SH-SY5Y (cell line): ENCODE data around the gene SKP1.

ENCODE experiments used
- GATA2 ChIP-seq: IDR thresholded peaks from 2 replicates; pipeline ENCODE4 v1.6.1; 2011; ENCODE audit warnings: mild to moderate bottlenecking, low read depth, low read length
- GATA3 ChIP-seq: IDR thresholded peaks from 2 replicates; pipeline ENCODE4 v1.6.1; 2011; ENCODE audit warnings: low read depth, mild to moderate bottlenecking, low read length, moderate library complexity

SKP1 gene

GRCh38 chr5:134139891-134140469, 36.8 kb downstream of the SKP1 start:
- TF ChIP-seq GATA2 (no peak), GATA3 (no peak)

DNA sequence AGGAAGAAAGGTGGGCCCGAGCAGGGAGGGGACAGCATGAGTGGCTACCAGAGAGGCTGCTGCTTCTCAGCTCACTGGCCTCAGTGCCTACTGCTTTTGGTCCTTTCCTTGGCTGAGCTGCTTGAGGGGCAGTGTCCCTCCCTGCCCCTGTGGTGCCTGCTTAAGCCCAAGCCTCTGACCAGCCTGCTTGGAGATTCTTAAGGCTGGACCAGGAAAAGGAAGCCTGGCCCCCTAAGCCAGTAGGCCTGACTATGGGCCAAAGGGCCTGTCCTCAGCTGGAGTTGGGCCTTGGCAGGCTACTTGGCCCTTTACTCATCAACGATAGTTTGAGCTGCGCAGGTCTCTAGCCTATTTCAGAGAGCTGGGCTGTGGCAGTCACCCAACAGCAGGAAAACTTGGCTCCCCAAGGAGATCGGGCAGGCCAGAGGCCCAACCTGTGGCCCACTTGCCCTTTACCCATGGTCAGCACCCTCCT, 37.3 kb downstream of the SKP1 start:
- TF ChIP-seq GATA3 = no peak
- no peak for TF ChIP-seq GATA2

GRCh38 chr5:134138416-134139376, 38.1 kb downstream of the SKP1 start:
- TF ChIP-seq GATA3 (no peak), GATA2 (no peak)

- TF ChIP-seq GATA2 (no peak), GATA3 (no peak)
Observed at GRCh38 chr5:134136771-134137170, 40.0 kb downstream of the SKP1 start.

- TF ChIP-seq GATA3 (no peak), GATA2 (no peak)
Observed at GRCh38 chr5:134136221-134136631, 40.5 kb downstream of the SKP1 start.

DNA sequence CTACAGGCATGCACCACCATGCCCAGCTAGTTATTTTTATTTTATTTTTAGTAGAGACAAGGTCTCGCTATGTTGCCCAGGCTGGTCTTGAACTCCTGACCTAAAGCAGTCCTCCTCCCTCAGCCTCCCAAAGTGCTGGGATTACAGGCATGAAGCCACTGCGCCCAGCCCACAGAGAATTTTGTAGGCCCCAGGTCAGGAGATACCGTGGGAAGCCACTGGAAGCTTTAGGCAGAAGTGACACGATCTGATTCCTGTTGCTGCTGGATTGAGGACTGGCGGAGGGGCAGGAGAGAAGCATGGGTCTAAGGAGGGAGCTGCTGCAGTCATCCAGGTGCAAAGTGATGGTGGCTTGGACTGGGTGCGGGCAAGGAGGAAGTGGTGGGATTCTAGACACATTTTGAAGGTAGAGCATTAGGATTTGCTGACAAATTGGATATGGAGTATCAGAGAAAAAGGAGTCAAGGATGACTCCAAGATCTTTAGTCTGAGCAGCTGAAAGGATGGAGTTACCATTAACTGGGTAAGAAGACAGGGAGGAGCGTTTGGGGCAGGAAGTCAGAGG, 41.6 kb downstream of the SKP1 start:
- TF ChIP-seq GATA3 = no peak

DNA sequence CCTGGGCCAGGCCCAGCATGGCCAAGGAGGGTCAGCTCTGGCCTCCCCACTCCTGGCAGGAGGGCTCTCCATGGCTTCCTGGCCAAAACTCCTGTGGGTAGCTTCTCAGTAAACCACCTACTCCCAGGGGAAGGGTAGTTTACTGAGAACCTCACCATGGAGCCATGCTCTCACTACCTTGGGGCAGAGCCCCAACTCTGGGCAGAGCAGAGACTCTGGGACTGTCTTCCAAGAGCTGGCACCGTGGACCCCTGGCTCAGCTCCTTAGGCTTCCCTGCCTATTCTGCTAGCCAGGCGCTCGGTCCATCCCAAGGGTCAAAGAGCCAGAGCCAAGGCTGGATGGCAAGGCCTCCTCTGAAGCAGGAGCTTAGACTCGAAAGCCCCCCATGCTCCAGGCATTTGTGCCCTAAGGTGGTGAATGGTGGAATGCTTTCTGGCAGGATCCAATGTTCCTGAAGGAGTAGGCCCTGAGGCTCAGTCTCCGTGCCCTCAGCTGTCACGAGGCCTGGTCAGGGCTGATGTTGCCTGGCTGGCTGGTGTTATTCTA, 42.7 kb downstream of the SKP1 start:
- TF ChIP-seq GATA2 (no peak), GATA3 (no peak)

- TF ChIP-seq GATA2 (no peak), GATA3 (no peak)
Observed at GRCh38 chr5:134133188-134133994, 43.4 kb downstream of the SKP1 start.

- TF ChIP-seq GATA2 (no peak), GATA3 (no peak)
Observed at GRCh38 chr5:134132372-134133187, 44.2 kb downstream of the SKP1 start.

- TF ChIP-seq GATA3 = no peak
- no peak for TF ChIP-seq GATA2
Observed at GRCh38 chr5:134131578-134132350, 45.0 kb downstream of the SKP1 start.

DNA sequence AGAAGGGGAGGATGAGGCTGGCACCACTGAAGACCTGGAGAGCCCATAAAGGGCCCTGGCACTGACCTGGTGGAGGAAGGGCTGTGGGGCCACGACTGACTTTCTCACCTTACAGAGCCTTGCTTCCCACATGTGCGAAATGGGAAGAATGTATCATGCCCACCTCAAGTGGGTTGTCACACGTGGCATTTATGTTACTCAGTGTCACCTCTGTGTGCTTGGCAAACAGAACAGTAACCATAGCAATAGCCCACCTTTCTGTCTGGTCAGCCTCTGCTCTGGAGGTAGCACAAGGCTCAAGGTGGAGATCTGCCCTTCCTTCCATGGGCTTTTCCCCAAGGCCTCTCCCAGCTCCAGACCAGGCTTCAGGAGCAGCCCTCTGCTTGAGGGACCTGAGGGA, 45.6 kb downstream of the SKP1 start:
- TF ChIP-seq GATA3 (no peak), GATA2 (no peak)

DNA sequence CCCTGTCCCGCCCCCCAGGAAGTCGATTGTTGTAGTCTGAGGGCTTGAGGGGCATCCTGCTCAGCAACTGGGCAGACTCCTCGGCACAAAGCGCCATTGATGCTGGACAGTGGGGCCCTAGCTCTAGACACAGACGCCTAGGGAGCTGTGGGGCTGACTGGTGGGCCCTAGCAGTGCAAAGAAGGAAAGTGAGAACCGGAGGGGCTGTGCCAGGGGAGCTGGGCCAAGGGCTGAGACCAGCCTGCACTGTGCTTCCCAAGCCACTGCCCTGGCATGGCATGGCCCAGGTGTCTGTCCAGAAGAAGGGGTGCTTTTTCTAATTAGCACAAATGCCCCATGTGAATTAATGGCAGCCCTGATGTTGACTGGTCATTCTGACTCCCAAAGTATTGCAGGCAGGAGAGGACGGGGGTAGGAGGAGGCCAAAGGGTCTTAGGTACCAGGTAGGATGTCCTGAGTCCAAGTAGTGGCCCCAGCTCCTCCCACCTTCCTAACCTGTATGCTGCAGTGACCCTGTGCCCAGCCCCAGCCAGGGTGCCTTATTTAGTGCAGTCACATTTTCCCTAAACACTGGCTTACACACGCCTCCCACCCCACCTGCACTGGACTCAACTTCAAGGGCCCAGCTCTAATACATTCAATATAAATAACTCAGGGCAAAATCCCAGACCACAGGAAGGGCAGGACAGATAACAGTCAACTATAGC, 46.4 kb downstream of the SKP1 start:
- TF ChIP-seq GATA3 (no peak), GATA2 (no peak)
